ENCODE results near the gene KRTAP3-3. TPM values are rescaled to one million over a fixed set of nuclear protein-coding genes. Genes with fewer than 3 reads are reported as not detected.

Gene KRTAP3-3
- total RNA-seq, 1 donor from 2014 or later = not detected

Other genes starting within 250 kb of the KRTAP3-3 start
- not detected for gene KRT25, start 238.8 kb downstream of the KRTAP3-3 start, total RNA-seq
- gene KRT26, start 222.0 kb downstream of the KRTAP3-3 start, total RNA-seq = not detected
- not detected for gene KRT27, start 211.6 kb downstream of the KRTAP3-3 start, total RNA-seq
- not detected for gene KRT28, start 194.2 kb downstream of the KRTAP3-3 start, total RNA-seq
- 51.3 TPM for gene KRT10, start 171.6 kb downstream of the KRTAP3-3 start, total RNA-seq
- not detected for gene KRT12, start 126.9 kb downstream of the KRTAP3-3 start, total RNA-seq
- gene KRT20, start 108.9 kb downstream of the KRTAP3-3 start, total RNA-seq = not detected
- gene KRT23, start 56.5 kb downstream of the KRTAP3-3 start, total RNA-seq = not detected
- gene KRT39, start 27.2 kb downstream of the KRTAP3-3 start, total RNA-seq = not detected
- gene KRT40, start 9.8 kb downstream of the KRTAP3-3 start, total RNA-seq = not detected
- gene KRTAP3-2, start 5.7 kb upstream of the KRTAP3-3 start, total RNA-seq = not detected
- gene KRTAP3-1, start 15.0 kb upstream of the KRTAP3-3 start, total RNA-seq = not detected
- gene KRTAP1-5, start 33.0 kb upstream of the KRTAP3-3 start, total RNA-seq = not detected
- gene KRTAP1-4, start 36.0 kb upstream of the KRTAP3-3 start, total RNA-seq = not detected
- not detected for gene KRTAP1-3, start 40.7 kb upstream of the KRTAP3-3 start, total RNA-seq
- not detected for gene KRTAP1-1, start 47.3 kb upstream of the KRTAP3-3 start, total RNA-seq
- gene KRTAP2-1, start 53.2 kb upstream of the KRTAP3-3 start, total RNA-seq = not detected
- gene KRTAP2-2, start 61.1 kb upstream of the KRTAP3-3 start, total RNA-seq = not detected
- gene KRTAP2-3, start 66.0 kb upstream of the KRTAP3-3 start, total RNA-seq = not detected
- not detected for gene KRTAP2-4, start 71.7 kb upstream of the KRTAP3-3 start, total RNA-seq
- not detected for gene KRTAP4-7, start 90.0 kb upstream of the KRTAP3-3 start, total RNA-seq
- gene KRTAP4-8, start 104.0 kb upstream of the KRTAP3-3 start, total RNA-seq = not detected
- gene KRTAP4-16, start 108.0 kb upstream of the KRTAP3-3 start, total RNA-seq = not detected
- gene KRTAP4-9, start 111.2 kb upstream of the KRTAP3-3 start, total RNA-seq = not detected
- not detected for gene KRTAP4-11, start 124.2 kb upstream of the KRTAP3-3 start, total RNA-seq
- not detected for gene KRTAP4-12, start 130.0 kb upstream of the KRTAP3-3 start, total RNA-seq
- not detected for gene KRTAP4-6, start 146.4 kb upstream of the KRTAP3-3 start, total RNA-seq
- not detected for gene KRTAP4-5, start 155.7 kb upstream of the KRTAP3-3 start, total RNA-seq
- not detected for gene KRTAP4-4, start 166.6 kb upstream of the KRTAP3-3 start, total RNA-seq
- not detected for gene KRTAP4-3, start 174.1 kb upstream of the KRTAP3-3 start, total RNA-seq
- gene KRTAP4-2, start 184.1 kb upstream of the KRTAP3-3 start, total RNA-seq = not detected
- gene KRTAP4-1, start 190.7 kb upstream of the KRTAP3-3 start, total RNA-seq = not detected
- not detected for gene KRTAP9-1, start 195.7 kb upstream of the KRTAP3-3 start, total RNA-seq
- not detected for gene KRTAP9-2, start 232.5 kb upstream of the KRTAP3-3 start, total RNA-seq
- not detected for gene KRTAP9-3, start 238.3 kb upstream of the KRTAP3-3 start, total RNA-seq
- gene KRTAP9-8, start 243.8 kb upstream of the KRTAP3-3 start, total RNA-seq = not detected